Tibial nerve (tissue), 4 donors: ENCODE data around the gene SDCCAG8.

Source experiments
- CTCF ChIP-seq, 5 experiments: fragments of 200-600 bp in 3 of 5; fragments of 450-650 bp in 2 of 5; sonication (generic) in 3 of 5; IDR thresholded peaks; one replicate each; pipeline ENCODE4 v1.5.1; 2016 to 2019; ENCODE audit warnings: antibody characterized with exemption in 5 of 5, mild to moderate bottlenecking in 3 of 5, moderate library complexity in 2 of 5
- EP300 ChIP-seq, 2 donors: sonication (generic); formaldehyde crosslinking; IDR thresholded peaks; one replicate each; pipeline ENCODE4 v1.6.1; 2017; ENCODE audit warnings: antibody characterized with exemption in 2 of 2, mild to moderate bottlenecking in 1 of 2
- POLR2A ChIP-seq, 2 donors: fragments of 450-650 bp; IDR thresholded peaks; one replicate each; pipeline ENCODE4 v1.6.1; 2017; ENCODE audit warnings: antibody characterized with exemption in 2 of 2, mild to moderate bottlenecking in 2 of 2, moderate library complexity in 2 of 2

DNA sequence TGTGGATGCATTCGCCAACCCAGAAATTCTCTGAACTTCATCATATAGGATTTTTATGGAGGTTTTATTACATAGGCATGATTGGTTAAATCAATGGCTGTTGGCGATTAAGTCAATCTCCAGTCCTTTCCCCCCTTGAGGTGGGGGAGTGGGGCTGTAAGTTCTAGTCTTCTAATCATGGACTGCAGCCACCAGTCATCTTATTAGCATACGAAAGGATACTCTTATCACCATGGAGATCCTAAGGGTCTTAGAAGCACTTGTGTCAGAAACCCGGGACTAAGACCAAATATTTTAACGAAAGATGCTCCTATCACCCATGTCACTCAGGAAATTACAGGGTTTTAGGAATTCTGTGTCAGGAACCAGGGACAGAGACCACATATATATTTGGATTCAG, 36.3 kb downstream of the SDCCAG8 start:
- TF ChIP-seq CTCF (IDR thresholded peaks at IDR 0.05) (no peak), POLR2A (IDR thresholded peaks at IDR 0.05) (no peak), EP300 (IDR thresholded peaks at IDR 0.05) (no peak)
